Keratinocyte (primary cell): Measurements from ENCODE around the gene GM2A.

Experiments used
- CTCF ChIP-seq, 3 experiments: IDR thresholded peaks in 1 of 3; conservative IDR thresholded peaks in 1 of 3; optimal IDR thresholded peaks in 1 of 3; 2 replicates in 2 of 3; 3 replicates in 1 of 3; pipeline versions ENCODE3 to v1.5.1; 2011; ENCODE audit warnings: low read length in 3 of 3, mild to moderate bottlenecking in 3 of 3, moderate library complexity in 2 of 3, control low read depth in 1 of 3, inconsistent platforms in 1 of 3; ENCODE audit not compliant: insufficient read depth in 2 of 3; ENCODE audit errors: extremely low read depth in 1 of 3
- EZH2 ChIP-seq: IDR thresholded peaks from one replicate; pipeline ENCODE4 v1.6.1; 2012; ENCODE audit warnings: inconsistent platforms, mild to moderate bottlenecking, low read length, moderate library complexity

- TF ChIP-seq CTCF (optimal IDR thresholded peaks at IDR 0.05 in 1 of 3, IDR thresholded peaks at IDR 0.05 in 1 of 3, conservative IDR thresholded peaks at IDR 0.05 in 1 of 3; ENCODE audit: extremely low read depth in 1 of 3, insufficient read depth in 2 of 3, low read length in 3 of 3) (no peak), EZH2 (no peak)
Measured at GRCh38 chr5:151245680-151246219, 7.2 kb upstream of the GM2A start.
